ENCODE data around the gene LSM2.
"Not testable (repeated sequence)": the region's sequence is repeated elsewhere in the genome, so short reads cannot be mapped to it uniquely, and the experiment has no call there.

The LSM2 gene

DNA sequence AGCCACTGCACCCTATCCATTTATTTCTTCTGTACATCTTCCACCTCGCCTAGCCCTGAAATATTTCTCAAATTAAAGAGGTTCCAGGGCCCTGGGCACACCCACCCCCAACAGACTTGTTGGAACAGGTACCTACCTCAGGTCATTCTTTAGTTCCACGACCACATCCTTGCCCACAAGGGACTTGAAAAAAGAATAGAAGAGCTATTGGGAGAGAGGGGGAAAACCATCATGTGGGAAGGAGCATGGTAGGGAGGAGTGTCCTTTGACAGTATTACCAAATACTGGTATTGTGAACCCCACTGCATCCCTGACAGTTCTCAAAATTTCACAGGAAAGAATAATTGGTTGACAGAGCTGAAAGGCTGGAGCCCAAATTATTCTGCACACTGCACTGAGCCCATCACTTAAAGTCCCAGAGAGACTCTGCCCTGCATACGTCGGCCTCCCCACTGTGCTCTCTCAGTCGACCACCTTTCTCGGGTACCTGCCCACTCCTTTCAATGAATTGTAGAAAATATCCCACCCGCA, 762 bp downstream of the LSM2 start:
- H3K27ac ChIP-seq, result peak overlapping the region in 20 of 21 experiments; percentile 78 to 93 (median 91)

DNA sequence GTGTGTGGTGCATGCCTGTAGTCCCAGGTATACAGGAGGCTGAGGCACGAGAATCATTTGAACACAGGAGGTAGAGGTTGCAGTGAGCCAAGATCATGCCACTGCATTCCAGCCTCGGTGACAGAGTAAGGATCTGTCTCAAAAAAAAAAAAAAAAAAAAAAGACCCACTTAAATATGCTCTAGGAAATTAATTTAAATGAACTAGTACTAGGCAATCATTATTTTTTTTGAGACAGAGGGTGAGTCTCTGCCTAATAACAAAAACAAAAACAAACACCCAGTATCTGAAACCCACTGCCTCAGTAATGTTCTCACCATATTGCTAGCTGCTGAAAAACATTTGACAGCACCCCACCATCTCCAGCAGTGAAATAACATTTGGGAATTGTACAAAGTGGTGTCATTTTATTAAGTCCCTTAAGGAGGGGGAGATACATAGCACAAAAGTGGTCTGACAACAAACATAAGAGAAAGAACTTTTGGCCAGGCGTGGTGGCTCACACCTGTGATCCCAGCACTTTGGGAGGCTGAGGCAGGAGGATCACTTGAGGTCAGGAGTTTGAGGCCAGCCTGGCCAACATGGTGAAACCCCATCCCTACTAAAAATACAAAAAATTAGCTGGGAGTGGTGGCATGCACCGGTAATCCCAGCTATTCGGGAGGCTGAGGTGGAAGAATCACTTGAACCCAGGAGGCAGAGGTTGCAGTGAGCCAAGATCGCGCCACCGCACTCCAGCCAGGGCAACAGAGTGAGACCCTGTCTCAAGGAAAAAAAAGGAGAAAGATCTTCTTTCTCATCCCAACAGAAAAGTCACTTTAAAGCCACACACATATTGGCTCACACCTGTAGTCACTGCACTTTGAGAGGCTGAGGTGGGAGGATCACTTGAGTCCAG, 5.5 kb downstream of the LSM2 start:
- H3K4me3 ChIP-seq, H3K27ac ChIP-seq: not testable (repeated sequence)

More for the DNA sequence above, 762 bp downstream of the LSM2 start:
- H3K4me3 ChIP-seq, result peak overlapping the region; percentile 45 to 62 (median 55)

DNA sequence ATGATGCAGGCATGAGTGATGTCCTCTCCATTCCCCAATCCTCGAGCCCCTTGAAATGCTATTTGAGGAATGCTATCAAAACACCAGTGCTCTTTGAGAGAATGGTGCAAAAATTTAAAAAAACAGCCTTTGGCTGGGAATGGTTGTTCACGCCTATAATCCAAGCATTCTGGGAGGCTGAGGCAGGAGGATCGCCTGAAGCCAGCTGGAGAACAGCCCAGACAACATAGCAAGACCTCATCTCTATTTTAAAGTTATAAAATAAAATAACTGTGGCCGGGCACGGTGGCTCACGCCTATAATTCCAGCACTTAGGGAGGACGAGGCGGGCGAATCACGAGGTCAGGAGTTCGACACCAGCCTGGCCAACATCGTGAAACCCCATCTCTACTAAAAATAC, 7.0 kb downstream of the LSM2 start:
- no peak overlapping the region for H3K27ac ChIP-seq
- no peak overlapping the region for H3K4me3 ChIP-seq

DNA sequence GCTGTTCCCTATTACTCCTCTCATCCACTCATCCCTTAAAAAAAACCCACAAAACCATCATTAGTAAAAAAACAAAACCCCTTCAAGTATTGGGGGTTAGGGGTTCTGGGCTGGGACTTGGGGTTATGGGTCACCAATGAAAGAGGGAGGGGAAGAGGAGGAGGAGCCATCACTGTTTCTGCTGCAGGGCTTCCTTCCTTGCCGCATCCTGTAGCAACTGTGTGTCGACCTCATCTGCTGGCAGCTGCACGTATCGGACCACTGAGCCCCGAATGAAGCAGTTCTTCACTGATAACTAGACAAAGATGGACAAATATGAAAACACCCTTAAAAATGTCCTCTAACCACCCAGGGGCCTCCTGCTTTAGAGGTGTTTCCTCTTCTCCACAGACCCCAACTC, 9.2 kb downstream of the LSM2 start:
- Histone ChIP-seq H3K27ac (peak overlapping the region in 15 of 21 experiments; percentile 10 to 100 (median 76)), H3K4me3 (no peak overlapping the region)

DNA sequence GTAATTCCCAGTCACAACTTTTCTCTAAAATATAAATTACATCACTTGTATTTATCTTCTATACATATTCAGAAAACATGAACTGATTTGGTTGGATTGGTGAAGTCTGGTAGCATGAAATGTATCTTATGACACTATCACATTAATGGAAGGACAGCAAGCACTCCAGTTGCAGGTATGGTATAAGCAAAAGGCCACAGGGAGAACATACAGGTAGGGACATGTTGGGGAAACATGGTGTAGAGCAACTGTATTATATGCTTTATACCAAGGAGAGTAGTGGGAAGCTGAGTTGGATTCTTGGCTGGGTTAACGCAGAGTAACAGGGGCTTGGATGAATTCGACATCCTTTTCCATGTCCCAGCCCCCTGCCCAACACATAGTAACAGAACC, 9.8 kb downstream of the LSM2 start:
- H3K27ac ChIP-seq, result peak overlapping the region in 15 of 21 experiments; percentile 15 to 100 (median 95)
- H3K4me3 ChIP-seq, result no peak overlapping the region

DNA sequence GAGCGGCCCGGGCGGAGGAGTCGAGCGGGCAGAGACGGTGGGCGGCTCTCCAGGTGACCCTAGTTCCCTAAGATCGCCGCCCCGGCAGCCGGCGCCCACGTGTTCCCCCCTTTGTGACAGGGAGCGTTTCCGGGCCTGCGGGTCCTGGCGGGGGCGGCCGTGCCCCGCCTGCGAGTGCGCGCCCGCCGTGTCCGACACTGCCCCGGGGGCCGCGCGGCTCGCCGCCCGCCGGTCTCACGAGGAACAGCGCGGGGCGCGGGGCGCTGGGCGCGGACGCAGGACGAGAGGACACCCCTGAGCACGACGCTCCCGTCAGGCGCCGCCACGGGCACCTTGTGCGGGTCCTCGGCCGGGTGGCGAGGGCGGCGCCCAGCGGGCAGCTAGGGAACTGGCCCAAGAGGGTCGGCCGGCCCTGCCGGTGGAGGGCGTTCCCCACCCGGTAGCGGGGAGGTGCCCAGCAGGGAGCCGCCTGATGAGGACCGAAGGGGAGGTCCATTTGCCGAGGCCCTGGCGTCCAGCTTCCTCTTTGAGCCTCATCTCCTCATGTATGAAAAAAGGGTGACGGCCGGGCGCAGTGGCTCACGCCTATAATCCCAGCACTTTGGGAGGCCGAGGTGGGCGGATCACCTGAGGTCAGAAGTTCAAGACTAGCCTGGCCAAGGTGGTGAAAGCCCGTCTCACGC, 11.0 kb downstream of the LSM2 start, which contains the start of gene VARS1:
Gene VARS1 (minus strand): TSS at position 137 of the 683 bp plus-strand sequence. CDS start 535 bp downstream, outside the sequence.
- peak within 1 kb of the TSS; percentile 74 to 92 (median 84) for H3K4me3 ChIP-seq

DNA sequence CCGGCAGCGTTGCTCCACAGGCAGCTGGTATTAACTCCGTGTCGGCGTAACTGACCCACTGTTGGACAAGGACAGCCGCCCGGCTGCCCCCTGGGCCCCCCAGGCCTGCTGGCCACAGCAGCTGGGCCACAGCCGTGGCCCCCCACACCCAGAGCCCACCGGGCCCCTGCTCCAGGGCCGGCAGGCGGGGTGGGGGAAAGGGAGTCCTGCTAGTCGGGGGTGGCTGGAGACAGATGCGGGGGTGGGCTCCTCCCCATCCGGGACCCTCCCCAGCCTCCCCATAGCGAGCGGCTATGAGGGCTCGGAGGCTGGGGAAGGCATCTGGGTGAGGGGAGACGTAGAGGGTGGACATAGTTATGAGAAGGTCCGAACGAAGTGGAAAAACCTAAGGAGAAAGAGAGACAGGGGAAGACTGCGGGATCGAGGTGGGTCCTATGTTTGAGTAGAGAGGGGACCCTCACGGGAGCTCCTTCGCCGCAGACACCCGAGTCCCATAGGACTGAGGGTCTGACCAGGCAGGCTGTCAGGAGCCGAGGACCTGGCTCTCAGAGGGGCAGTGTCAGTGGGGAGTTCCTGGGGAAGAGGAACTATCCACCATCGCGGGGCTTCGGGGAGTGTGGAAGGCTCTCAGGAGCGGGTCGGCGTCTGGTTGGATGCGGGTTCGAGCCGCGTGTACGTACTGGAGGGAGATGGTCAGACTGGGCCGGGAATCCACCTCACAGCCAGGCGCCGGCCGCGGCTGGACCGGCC, 11.7 kb downstream of the LSM2 start:
- peak overlapping the region; percentile 74 to 92 (median 84) for H3K4me3 ChIP-seq
- peak overlapping the region; percentile 90 to 100 (median 98) for H3K27ac ChIP-seq

More for the DNA sequence above, 11.0 kb downstream of the LSM2 start, which contains the start of gene VARS1:
- peak within 1 kb of the TSS; percentile 90 to 100 (median 98) for H3K27ac ChIP-seq

DNA sequence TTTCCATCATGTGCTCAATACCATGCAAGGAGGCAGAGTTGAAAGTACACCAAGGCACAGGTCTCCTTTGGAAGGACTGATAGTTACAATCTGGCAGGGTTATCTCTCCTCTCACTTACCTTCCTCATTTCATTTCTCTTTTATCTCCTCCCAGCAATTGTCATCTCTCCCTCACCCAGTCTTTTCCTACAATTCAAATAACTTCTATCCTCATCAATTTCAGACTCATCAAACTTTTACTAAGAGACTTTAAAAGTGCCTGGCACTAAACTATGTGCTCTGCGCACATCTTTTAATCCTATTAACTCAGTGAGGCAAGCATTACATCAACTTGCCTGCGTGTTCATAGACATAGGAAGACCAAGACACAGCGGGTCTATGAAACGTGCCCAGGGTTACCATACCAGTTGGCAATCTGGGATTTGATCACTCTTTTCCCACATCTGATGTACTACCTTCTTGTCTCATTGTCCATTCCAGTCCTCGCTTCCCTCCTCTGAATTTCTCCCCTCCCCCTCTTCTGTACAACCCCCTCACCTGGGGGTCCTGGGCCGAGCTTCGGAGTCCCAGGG, 12.4 kb downstream of the LSM2 start:
- Histone ChIP-seq H3K27ac (peak overlapping the region; percentile 62 to 100 (median 98)), H3K4me3 (peak overlapping the region; percentile 74 to 92 (median 84))

DNA sequence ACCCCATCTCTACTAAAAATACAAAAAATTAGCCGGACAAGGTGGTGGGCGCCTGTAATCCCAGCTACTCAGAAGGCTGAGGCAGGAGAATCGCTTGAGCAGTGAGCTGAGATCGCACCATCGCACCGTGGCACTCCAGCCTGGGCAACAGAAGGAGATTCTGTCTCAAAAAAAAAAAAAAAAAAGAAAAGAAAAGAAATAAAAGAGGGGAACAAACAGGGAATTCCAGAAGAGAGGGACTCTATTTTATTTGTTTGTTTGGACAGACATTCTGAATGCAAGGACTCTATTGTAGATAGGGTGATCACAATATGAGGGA, 12.9 kb downstream of the LSM2 start:
- H3K4me3 ChIP-seq, result peak overlapping the region in 1 of 7 experiments; percentile 84
- peak overlapping the region in 10 of 21 experiments; percentile 90 to 100 (median 98) for H3K27ac ChIP-seq

DNA sequence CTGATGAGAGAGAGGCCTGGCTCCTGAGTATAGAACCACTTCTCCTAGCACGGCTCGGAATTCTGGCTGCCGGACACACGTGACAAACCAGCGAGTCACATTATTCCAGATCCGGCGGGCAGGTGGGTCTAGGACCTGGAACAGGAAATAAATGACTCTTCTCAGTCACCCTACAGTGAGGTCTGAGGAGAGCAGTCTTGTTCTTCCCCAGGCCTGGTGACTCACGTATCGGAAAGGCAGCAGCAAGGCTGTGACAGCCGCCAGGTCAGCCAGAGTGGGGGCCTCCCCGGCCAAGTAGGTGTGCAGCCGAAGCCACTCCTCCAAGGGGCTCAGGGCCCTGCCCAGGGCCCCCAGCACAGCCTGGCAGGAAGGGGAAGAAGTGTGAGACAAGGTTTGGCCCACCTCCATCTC, 14.0 kb downstream of the LSM2 start:
- H3K4me3 ChIP-seq, result no peak overlapping the region
- peak overlapping the region in 5 of 21 experiments; percentile 17 to 35 (median 29) for H3K27ac ChIP-seq

DNA sequence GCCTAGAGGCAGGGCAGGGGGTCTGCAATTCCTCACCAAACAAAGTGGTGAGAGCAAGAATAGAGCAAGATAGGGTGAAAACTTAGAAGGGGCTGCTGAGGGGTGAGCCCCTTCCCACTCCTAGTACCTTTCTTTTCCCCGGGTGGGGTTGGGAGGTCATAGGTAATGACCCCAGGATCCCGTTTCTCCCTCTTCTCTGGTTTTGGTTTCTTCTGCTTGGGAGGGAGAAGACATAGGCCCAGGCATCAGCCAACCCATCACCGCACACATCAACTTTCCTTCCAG, 14.7 kb downstream of the LSM2 start:
- Histone ChIP-seq H3K27ac (peak overlapping the region in 4 of 21 experiments; percentile 23 to 53 (median 42)), H3K4me3 (no peak overlapping the region)

DNA sequence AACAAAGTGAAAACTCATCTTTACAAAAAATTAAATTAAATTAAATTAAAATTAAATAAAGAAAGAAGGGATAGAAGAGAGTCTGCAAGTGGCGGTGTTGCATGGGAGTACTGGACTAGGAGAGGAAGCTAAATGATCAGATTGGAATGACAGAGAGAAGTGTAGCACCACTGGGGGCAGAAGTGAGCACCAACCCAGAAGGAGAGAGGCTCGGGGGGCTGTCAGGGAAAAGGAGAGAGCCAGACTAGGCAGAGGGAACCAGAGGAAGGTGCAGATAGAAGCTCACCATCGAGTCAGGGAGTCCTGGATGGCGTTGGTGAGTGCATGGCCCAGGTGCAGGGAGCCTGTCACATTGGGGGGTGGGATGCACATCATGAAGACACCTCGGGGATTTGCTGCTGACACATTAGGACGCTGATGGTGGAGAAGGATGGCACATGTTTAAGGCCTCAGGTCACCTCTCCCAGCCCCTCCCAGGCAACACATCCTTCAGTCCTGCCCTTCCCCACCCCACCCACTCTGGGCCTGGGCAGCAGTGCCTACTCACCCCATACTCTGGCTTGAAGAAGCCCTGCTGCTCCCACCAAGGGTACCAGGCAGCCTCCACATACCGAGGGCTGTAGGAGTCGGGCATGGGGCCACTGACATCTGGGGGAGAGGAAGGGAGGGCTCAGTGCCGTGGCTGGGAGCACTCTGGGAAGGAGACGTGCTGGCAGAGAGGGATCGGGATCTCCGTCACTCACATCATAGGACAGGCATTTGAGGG, 15.3 kb downstream of the LSM2 start:
- Histone ChIP-seq H3K4me3 (no peak overlapping the region), H3K27ac (peak overlapping the region in 4 of 21 experiments; percentile 23 to 53 (median 42))

DNA sequence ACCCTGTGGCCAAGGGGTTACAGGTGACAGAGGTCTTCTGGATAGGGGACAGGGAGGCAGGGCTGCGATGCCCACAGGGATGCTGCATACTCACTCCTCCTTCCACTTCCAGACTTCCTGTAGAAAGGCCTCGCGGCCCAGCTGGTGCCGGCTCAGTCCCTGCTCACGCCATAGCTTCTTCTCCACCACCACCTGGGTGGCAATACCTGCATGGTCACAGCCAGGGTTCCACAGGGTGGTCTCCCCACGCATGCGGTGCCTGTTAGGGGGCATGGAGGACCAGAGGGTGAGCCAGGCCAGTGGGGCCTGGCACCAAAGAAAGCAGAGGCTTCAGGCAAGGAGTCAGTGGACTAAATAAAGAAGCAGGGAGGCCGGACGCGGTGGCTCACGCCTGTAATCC, 21.3 kb downstream of the LSM2 start:
- no peak overlapping the region for H3K4me3 ChIP-seq
- no peak overlapping the region for H3K27ac ChIP-seq

DNA sequence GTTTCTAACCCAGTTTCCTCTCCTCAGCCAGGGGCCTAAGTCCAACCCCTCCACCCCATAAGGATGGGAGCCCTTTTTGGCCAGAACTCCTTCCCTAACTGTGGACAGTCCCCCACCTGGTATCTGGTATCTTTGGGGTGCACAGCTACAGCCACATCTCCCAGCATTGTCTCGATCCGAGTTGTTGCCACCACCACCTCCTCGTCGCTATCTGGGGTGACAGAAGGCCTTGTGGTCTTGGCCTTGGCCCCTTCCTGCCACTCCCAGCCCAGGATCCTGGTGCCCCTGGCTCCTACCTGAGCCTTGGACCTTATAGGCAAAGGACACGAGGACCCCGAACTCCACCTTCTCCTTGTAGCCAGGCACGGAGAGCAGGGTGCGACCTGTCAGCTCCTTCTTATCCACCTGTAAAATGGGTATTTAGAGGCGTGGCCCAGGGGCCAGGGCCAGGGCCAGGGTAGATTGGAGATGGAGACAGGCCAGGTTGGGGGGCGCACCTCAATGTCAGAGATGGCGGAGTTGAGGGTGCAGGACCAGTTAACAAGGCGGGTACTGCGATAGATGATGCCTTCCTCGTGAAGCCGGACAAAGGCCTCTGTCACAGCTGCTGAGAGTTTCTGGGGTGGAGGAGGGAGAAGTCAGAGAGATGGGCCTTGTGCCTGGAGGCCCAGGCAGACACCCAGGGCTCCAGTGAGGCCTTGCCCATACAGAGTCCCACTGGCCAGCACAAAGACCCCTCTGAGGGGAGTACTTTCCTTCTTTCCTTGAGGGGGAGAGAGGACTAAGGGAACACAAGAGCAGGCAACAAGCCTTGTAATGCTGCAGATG, 22.5 kb downstream of the LSM2 start:
- Histone ChIP-seq H3K4me3 (no peak overlapping the region), H3K27ac (no peak overlapping the region)

DNA sequence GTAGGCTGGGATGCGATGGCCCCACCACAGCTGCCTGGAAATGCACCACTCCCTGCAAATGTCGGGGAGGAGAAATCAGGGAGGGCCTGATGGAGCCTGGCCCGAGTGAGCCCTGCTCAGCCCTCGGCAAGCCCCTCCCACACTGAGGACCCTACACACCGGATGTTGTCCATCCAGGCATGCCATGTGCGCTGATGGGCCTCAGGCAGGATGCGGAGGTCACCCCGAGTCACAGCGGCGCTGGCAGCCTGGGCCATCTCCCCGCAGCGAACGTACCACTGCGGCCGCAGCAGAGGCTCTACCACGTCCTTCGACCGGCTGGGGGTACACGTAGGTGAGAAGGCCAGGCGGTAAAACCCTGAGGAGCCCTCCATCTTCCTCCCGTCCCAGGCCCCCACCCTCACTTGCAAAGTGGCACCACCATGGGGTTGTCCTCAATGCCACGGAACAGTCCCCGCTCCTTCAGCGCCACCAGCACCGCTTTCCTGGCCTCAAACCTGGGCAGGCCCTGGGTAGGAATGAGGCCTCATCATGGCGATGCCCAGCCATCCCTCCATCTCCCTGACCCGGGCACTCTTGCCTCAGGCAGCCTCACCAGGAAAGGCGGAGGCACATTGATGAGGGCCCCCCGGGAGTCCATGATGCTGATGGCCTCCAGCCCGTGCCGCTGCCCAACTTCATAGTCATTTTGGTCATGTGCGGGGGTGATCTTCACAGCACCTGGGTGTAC, 24.5 kb downstream of the LSM2 start:
- Histone ChIP-seq H3K4me3 (no peak overlapping the region), H3K27ac (no peak overlapping the region)

DNA sequence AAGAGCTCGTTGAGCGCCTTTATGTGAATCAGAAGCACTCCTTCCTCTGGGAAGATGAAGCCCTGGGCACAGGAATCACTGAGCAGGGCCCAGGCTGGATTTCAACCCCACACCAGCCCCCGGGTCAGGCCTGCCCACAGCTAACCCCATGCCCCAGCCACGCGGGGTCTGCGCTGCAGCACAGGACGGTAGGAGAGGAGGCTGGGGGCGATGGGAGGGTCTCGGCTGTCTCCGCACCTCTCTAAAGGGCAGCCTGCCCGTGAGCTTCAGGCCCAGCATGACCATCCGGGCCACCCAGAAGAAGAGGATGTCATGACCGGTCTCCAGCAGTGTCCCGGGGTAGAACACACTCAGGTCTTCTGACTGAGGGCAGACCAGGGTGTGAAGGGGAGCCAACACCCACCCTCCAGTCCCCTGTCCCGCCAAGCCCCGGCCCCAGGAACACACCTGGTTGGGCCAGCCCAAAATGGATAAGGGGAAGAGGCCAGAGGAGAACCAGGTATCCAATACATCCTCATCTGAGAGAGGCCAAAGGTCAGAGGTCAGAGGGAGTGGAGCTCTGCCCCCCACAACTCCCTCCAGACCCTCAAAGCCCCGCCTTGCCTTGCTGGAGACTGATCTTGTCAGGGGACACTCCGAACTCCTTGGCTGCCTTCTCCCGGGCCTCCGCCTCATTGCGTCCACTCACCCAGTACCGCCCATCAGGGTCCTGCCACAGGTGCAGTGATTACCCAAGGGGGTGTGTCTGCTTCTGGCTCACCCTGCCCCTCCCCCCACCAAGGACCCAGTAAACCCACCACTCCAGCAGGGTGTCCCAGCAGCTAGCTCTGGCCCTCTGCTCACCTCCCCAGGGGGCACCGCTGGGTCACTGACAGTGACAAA, 25.3 kb downstream of the LSM2 start:
- H3K4me3 ChIP-seq, result no peak overlapping the region
- H3K27ac ChIP-seq, result no peak overlapping the region

All from skin epidermis (tissue), 12 donors.